GM12878 (cell line): ENCODE results near the gene ZFPM1.

ENCODE experiments used
- ETV6 ChIP-seq, 2 experiments: fragments of 450-650 bp in 1 of 2; IDR thresholded peaks in 1 of 2; conservative IDR thresholded peaks in 1 of 2; 2 replicates each; pipeline ENCODE4 v1.6.1; 2014; ENCODE audit warnings: antibody characterized with exemption in 1 of 2, borderline replicate concordance in 1 of 2, low read depth in 1 of 2, mild to moderate bottlenecking in 1 of 2, moderate library complexity in 1 of 2
- FOXM1 ChIP-seq: IDR thresholded peaks from 2 replicates; pipeline ENCODE4 v1.6.1; 2012; ENCODE audit warnings: low read depth, mild to moderate bottlenecking, inconsistent platforms, low read length, moderate library complexity
- PAX8 ChIP-seq: fragments of 450-650 bp; IDR thresholded peaks from 2 replicates; pipeline ENCODE4 v1.6.1; 2017; ENCODE audit warnings: mild to moderate bottlenecking, moderate library complexity
- TF ChIP-seq, protein P1 (sequence below), 3 experiments: IDR thresholded peaks in 2 of 3; conservative IDR thresholded peaks in 1 of 3; 2 replicates each; pipeline ENCODE4 v1.5.1; 2011; ENCODE audit warnings: low read depth in 3 of 3, low read length in 3 of 3, mild to moderate bottlenecking in 3 of 3, control low read depth in 2 of 3, moderate library complexity in 2 of 3, inconsistent platforms in 1 of 3, mixed read lengths in 1 of 3; ENCODE audit not compliant: control insufficient read depth in 2 of 3, insufficient read depth in 1 of 3; ENCODE audit errors: extremely low read depth in 1 of 3

DNA sequence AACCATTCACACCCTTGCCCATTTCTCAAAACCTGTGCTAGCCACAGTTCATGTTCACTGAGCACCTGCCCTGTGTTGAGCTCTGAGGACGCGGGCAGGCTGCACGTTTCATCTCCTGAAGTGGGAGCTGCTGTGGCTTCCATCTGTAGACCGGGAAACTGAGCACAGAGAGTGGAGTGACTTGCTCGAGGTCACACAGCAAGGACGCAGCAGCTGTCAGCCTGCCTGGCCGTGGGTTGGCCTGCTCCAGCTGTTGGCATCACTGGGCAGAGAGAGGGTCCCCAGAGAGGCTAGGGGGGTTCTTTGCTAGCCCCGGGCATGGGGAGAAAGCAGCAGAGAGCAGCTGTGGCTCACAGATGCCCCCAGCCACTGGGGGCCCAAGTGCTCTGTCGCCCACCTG is 28.8 kb downstream of the ZFPM1 start:
- TF ChIP-seq, protein P1, sequence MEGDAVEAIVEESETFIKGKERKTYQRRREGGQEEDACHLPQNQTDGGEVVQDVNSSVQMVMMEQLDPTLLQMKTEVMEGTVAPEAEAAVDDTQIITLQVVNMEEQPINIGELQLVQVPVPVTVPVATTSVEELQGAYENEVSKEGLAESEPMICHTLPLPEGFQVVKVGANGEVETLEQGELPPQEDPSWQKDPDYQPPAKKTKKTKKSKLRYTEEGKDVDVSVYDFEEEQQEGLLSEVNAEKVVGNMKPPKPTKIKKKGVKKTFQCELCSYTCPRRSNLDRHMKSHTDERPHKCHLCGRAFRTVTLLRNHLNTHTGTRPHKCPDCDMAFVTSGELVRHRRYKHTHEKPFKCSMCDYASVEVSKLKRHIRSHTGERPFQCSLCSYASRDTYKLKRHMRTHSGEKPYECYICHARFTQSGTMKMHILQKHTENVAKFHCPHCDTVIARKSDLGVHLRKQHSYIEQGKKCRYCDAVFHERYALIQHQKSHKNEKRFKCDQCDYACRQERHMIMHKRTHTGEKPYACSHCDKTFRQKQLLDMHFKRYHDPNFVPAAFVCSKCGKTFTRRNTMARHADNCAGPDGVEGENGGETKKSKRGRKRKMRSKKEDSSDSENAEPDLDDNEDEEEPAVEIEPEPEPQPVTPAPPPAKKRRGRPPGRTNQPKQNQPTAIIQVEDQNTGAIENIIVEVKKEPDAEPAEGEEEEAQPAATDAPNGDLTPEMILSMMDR (IDR thresholded peaks at IDR 0.05 in 2 of 3, conservative IDR thresholded peaks at IDR 0.05 in 1 of 3; ENCODE audit: control insufficient read depth in 2 of 3, extremely low read depth in 1 of 3, insufficient read depth in 1 of 3, low read depth in 3 of 3, low read length in 3 of 3), result no peak
- no peak for TF ChIP-seq PAX8
- no peak for TF ChIP-seq ETV6 (conservative IDR thresholded peaks at IDR 0.05 in 1 of 2, IDR thresholded peaks at IDR 0.05 in 1 of 2; ENCODE audit: borderline replicate concordance in 1 of 2, low read depth in 1 of 2)
- no peak for TF ChIP-seq FOXM1
